AG04450 (cell line): Measurements from ENCODE around the gene FAIM2. TPM values are rescaled to one million over a fixed set of nuclear protein-coding genes. Genes with fewer than 3 reads are reported as not detected.

Experiments
- CTCF ChIA-PET: fragments of 300-600, 350-600 bp; formaldehyde crosslinking; extraction: SDS; loops from one replicate; lab custom pipeline; 2022; ENCODE audit warnings: antibody characterized with exemption, inconsistent platforms; lab: Charles Lee
- POLR2A ChIA-PET: fragments of 350-600 bp; formaldehyde crosslinking; extraction: SDS; loops from one replicate; lab custom pipeline; 2021; ENCODE audit warnings: antibody characterized with exemption, inconsistent platforms; lab: Yijun Ruan, JAX
- DNase-seq: peaks from one replicate; pipeline ENCODE4 v3.0.0-alpha.2; 2011; ENCODE audit warnings: low read depth, low spot score
- H3K27ac ChIP-seq: one replicate; pipeline ENCODE4 v1.5.1; 2012; ENCODE audit warnings: low read depth, low read length, control low read depth
- H3K27me3 ChIP-seq: one replicate; pipeline ENCODE4 v1.6.0; 2012; ENCODE audit warnings: low read length; ENCODE audit not compliant: control insufficient read depth, insufficient read depth
- H3K4me3 ChIP-seq: 2 replicates; pipeline ENCODE4 v1.5.1; 2011; ENCODE audit warnings: mild to moderate bottlenecking, low read depth, low read length, control low read depth
- H3K9me3 ChIP-seq: 2 replicates; pipeline ENCODE4 v1.5.1; 2012; ENCODE audit warnings: low read length; ENCODE audit not compliant: control insufficient read depth, insufficient read depth
- polyA plus RNA-seq: library from polyadenylated mRNA; depleted of rRNA; stranded (reverse); fragments of >200 nt; gene quantifications from 2 replicates; pipeline ENCODE4 v1.2.3, GENCODE V29; 2011; rRNA removed
- TF ChIP-seq, protein P1 (sequence below): IDR thresholded peaks from 2 replicates; pipeline ENCODE4 v1.5.1; 2011; ENCODE audit warnings: low read depth, low read length, control low read depth, inconsistent platforms

FAIM2 gene
- polyA plus RNA-seq, 1 experiment: 5.9 TPM

DNA sequence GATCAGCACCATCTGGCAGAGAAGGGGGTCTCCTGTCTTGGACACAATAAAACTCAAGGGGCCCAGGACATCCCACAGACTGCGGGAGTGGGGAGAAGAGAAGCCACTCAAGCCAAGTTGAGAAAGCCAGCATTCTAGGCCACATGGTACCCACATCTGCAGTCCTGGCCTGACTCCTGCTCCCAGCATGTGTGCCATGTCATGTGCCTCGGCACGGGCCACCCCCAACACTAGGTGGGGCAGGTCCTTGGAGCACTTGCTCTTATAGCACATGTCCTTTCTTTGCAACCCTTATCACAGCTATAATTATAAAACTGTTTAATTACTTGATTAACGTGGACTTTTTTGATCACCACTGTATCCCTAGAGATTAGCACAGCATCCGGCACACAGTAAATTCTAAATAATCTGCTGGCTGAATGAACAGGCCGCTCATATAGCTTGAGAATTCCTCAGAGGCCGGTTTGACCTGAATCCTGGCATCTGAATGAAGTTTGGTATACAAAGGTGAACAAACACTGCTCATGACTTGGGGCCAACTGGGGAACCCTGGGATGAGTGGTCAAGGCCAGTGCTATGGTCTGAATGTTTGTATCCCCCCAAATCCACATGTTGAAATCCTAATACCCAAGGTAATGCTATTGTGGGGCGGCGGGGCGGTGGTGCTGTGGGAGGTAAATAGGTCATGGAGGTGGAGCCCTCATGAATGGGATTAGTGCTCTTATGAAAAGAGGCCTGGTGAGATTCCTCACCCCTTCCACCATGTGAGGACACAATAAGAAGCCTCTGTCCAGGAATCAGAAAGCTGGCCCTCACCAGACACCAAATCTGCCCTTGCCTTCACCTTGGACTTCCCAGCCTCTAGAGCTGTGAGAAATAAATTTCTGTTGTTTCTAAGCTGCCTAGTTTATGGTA lies 82.1 kb downstream of the FAIM2 start:
- no peaks in the 10 kb centered on the region for H3K27me3 ChIP-seq
- no peaks in the 10 kb centered on the region for H3K9me3 ChIP-seq
- no peak overlapping the region for H3K27ac ChIP-seq
- TF ChIP-seq, protein P1, sequence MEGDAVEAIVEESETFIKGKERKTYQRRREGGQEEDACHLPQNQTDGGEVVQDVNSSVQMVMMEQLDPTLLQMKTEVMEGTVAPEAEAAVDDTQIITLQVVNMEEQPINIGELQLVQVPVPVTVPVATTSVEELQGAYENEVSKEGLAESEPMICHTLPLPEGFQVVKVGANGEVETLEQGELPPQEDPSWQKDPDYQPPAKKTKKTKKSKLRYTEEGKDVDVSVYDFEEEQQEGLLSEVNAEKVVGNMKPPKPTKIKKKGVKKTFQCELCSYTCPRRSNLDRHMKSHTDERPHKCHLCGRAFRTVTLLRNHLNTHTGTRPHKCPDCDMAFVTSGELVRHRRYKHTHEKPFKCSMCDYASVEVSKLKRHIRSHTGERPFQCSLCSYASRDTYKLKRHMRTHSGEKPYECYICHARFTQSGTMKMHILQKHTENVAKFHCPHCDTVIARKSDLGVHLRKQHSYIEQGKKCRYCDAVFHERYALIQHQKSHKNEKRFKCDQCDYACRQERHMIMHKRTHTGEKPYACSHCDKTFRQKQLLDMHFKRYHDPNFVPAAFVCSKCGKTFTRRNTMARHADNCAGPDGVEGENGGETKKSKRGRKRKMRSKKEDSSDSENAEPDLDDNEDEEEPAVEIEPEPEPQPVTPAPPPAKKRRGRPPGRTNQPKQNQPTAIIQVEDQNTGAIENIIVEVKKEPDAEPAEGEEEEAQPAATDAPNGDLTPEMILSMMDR: no peak
- no peak for DNase-seq
- CTCF ChIA-PET: interaction anchor here (0.7 kb wide), 1 partner anchor 7 kb away, joined by 3 read pairs; no protein-coding TSS in a partner anchor
- POLR2A ChIA-PET: interaction anchor here (1.5 kb wide), 1 partner anchor 26 kb away, joined by 8 read pairs; no protein-coding TSS in a partner anchor
- no peak overlapping the region for H3K4me3 ChIP-seq

DNA sequence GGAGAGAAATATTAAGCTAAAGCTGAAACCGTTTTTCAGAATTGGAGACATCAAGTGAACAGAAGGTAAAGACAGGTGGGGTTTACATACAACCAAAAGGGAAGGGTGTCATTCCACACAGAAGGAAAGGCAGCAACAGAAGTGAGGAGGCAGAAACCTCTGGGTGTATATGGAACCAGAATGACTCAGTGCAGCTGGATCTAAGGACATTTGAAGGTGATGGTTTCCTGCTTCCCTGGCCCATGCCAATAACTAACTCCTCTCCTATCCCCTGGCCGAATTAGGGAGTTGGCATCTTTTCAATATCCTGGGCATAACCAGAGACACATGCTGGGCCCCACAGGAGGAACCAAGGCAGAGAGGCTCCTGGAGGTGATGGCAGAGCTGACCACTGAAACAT lies 83.9 kb downstream of the FAIM2 start:
- TF ChIP-seq, protein P1: no peak
- H3K4me3 ChIP-seq: no peak overlapping the region
- no peak overlapping the region for H3K27ac ChIP-seq
- no peaks in the 10 kb centered on the region for H3K27me3 ChIP-seq
- no peak for DNase-seq
- H3K9me3 ChIP-seq: no peaks in the 10 kb centered on the region
- ChIA-PET CTCF (interaction anchor here (0.6 kb wide), 1 partner anchor 42 kb away, joined by 3 read pairs; no protein-coding TSS in a partner anchor), POLR2A (interaction anchor here (0.6 kb wide), 1 partner anchor 39 kb away, joined by 8 read pairs; no protein-coding TSS in a partner anchor)

DNA sequence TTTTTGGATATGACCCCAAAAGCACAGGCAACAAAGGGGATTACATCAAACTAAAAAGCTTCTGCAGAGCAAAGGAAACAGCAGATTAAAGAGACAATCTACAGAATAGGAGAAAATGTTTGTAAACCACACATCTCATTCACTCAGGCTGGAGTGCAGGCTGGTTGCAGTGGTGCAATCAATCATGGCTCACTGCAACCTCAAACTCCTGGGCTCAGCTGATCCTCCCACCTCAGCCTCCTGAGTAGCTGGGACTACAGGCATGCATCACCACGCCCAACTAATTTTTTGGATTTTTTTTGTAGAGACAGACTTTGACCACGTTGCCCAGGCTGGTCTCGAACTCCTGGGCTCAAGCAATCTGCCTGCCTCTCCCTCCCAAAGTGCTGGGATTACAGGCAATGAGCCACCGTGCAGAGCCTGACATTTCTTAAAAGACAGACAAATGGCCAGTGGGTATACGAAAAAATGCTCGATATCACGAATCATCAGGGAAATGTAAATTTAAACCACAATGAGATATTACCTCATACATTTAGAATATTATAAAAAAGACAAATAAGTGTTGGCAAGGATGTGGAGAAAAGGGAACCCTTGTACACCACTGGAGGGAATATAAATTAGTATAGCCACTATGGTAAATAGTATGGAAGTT lies 85.3 kb downstream of the FAIM2 start:
- H3K9me3 ChIP-seq: no peaks in the 10 kb centered on the region
- TF ChIP-seq, protein P1: no peak
- H3K27me3 ChIP-seq: no peaks in the 10 kb centered on the region
- ChIA-PET CTCF (no interaction called here), POLR2A (no interaction called here)
- no peak overlapping the region for H3K27ac ChIP-seq
- no peak overlapping the region for H3K4me3 ChIP-seq
- DNase-seq: no peak

Other genes starting within 250 kb of the FAIM2 start
- 15.8 and 16.1 TPM in 2 replicates for gene FMNL3, start 196.5 kb downstream of the FAIM2 start, polyA plus RNA-seq
- gene TMBIM6, start 162.3 kb downstream of the FAIM2 start, polyA plus RNA-seq: 711 and 906 TPM in 2 replicates
- gene NCKAP5L, start 75.5 kb downstream of the FAIM2 start, polyA plus RNA-seq: 5.6 and 7.3 TPM in 2 replicates
- gene BCDIN3D, start 60.8 kb downstream of the FAIM2 start, polyA plus RNA-seq: 3.7 and 3.8 TPM in 2 replicates
- gene AQP2, start 46.8 kb upstream of the FAIM2 start, polyA plus RNA-seq: not detected in 2 replicates
- gene AQP5, start 58.0 kb upstream of the FAIM2 start, polyA plus RNA-seq: not detected in 2 replicates
- not detected in 2 replicates for gene AQP6, start 69.0 kb upstream of the FAIM2 start, polyA plus RNA-seq
- 25.6 and 26.2 TPM in 2 replicates for gene RACGAP1, start 121.6 kb upstream of the FAIM2 start, polyA plus RNA-seq
- 9.9 and 10.2 TPM in 2 replicates for gene ASIC1, start 153.7 kb upstream of the FAIM2 start, polyA plus RNA-seq
- 57.2 and 65.1 TPM in 2 replicates for gene SMARCD1, start 181.4 kb upstream of the FAIM2 start, polyA plus RNA-seq
- 0.04 and 0.05 TPM in 2 replicates for gene GPD1, start 200.1 kb upstream of the FAIM2 start, polyA plus RNA-seq
- gene COX14, start 208.3 kb upstream of the FAIM2 start, polyA plus RNA-seq: 77.0 and 90.6 TPM in 2 replicates